Endothelial cell of umbilical vein (primary cell): Measurements from ENCODE around the gene MYH7. TPM values are rescaled to one million over a fixed set of nuclear protein-coding genes. Genes with fewer than 3 reads are reported as not detected.

Experiments
- BruUV-seq: library from RNA; stranded (reverse); fragments of 400-500 nt; replicated peaks from 2 replicates; lab custom pipeline; 2021; lab: Mats Ljungman, UMichigan
- CTCF ChIA-PET: fragments of 300-600, 350-600 bp; sonication (Branson Sonifier 250); formaldehyde crosslinking; loops from one replicate; lab custom pipeline; 2021; ENCODE audit warnings: antibody characterized with exemption, inconsistent platforms; lab: Charles Lee
- POLR2A ChIA-PET: fragments of 300-600, 350-600 bp; sonication (Branson Sonifier 250); formaldehyde crosslinking; loops from one replicate; lab custom pipeline; 2021; ENCODE audit warnings: antibody characterized with exemption, inconsistent platforms; lab: Charles Lee
- DNase-seq: peaks from one replicate; pipeline ENCODE4 v3.0.0-alpha.2; 2011; ENCODE audit warnings: low read depth, low spot score
- FAIRE-seq: peaks from 2 replicates; lab custom pipeline; 2011; peaks lifted over from hg19 to GRCh38; lab: Jason Lieb, UNC
- H2AFZ ChIP-seq: 2 replicates; pipeline ENCODE4 v1.6.0; 2012; ENCODE audit warnings: low read depth, low read length, control low read depth, inconsistent platforms
- H3K27ac ChIP-seq: 2 replicates; pipeline ENCODE4 v1.5.1; 2011; ENCODE audit warnings: low read depth, mild to moderate bottlenecking, control low read depth, low read length, moderate library complexity; ENCODE audit not compliant: insufficient read depth
- H3K27me3 ChIP-seq, 2 experiments: 2 replicates each; pipeline versions ENCODE4 v1.6.0 to v1.6.1; 2011; ENCODE audit warnings: low read length in 2 of 2, mixed read lengths in 1 of 2; ENCODE audit not compliant: control insufficient read depth in 2 of 2, insufficient read depth in 2 of 2
- H3K36me3 ChIP-seq, 2 experiments: 2 replicates in 1 of 2; 3 replicates in 1 of 2; pipeline ENCODE4 v1.5.1; 2011; ENCODE audit warnings: low read length in 2 of 2, mild to moderate bottlenecking in 1 of 2, moderate library complexity in 1 of 2; ENCODE audit not compliant: control insufficient read depth in 2 of 2, insufficient read depth in 2 of 2; ENCODE audit errors: extremely low read depth in 1 of 2
- H3K4me1 ChIP-seq: 3 replicates; pipeline ENCODE4 v1.5.1; 2011; ENCODE audit warnings: mild to moderate bottlenecking, low read length; ENCODE audit not compliant: control insufficient read depth, insufficient read depth; ENCODE audit errors: extremely low read depth
- H3K4me2 ChIP-seq: 2 replicates; pipeline ENCODE4 v1.6.1; 2011; ENCODE audit warnings: low read length, control low read depth, mixed read lengths; ENCODE audit not compliant: insufficient read depth
- H3K4me3 ChIP-seq, 3 experiments: fragments of 200-600 bp in 1 of 3; sonication (generic), shearing (Covaris generic) in 1 of 3; replicated peaks in 1 of 3; 2 replicates each; pipeline ENCODE4 v1.5.1; 2011 to 2016; ENCODE audit warnings: control low read depth in 3 of 3, low read length in 3 of 3, mild to moderate bottlenecking in 2 of 3, inconsistent platforms in 1 of 3, low read depth in 1 of 3, moderate library complexity in 1 of 3; ENCODE audit not compliant: insufficient read depth in 1 of 3
- H3K79me2 ChIP-seq: 2 replicates; pipeline ENCODE4 v1.6.0; 2012; ENCODE audit warnings: low read length, inconsistent platforms; ENCODE audit not compliant: control insufficient read depth, insufficient read depth
- H3K9ac ChIP-seq: replicated peaks from 2 replicates; pipeline ENCODE3; 2011; ENCODE audit warnings: low read length, control low read depth; ENCODE audit not compliant: insufficient read depth; ENCODE audit errors: extremely low read depth
- H3K9me1 ChIP-seq: replicated peaks from 3 replicates; pipeline ENCODE4 v1.6.0; 2011; ENCODE audit warnings: mild to moderate bottlenecking, low read length; ENCODE audit not compliant: control insufficient read depth, insufficient read depth; ENCODE audit errors: extremely low read depth
- H3K9me3 ChIP-seq: replicated peaks from 2 replicates; pipeline ENCODE4 v1.5.1; 2012; ENCODE audit warnings: low read length, inconsistent platforms; ENCODE audit not compliant: control insufficient read depth, insufficient read depth
- H4K20me1 ChIP-seq: replicated peaks from 2 replicates; pipeline ENCODE3; 2011; ENCODE audit warnings: mild to moderate bottlenecking, low read length; ENCODE audit not compliant: control insufficient read depth, insufficient read depth; ENCODE audit errors: extremely low read depth
- CTCF ChIP-seq, 2 donors: IDR thresholded peaks; 1 replicate in 1 of 2; 2 replicates in 1 of 2; pipeline ENCODE4 v1.5.1; 2011; ENCODE audit warnings: low read length in 2 of 2, mild to moderate bottlenecking in 2 of 2, moderate library complexity in 2 of 2, control low read depth in 1 of 2, inconsistent platforms in 1 of 2, low read depth in 1 of 2; ENCODE audit not compliant: insufficient read depth in 1 of 2; ENCODE audit errors: extremely low read depth in 1 of 2
- EZH2 ChIP-seq: IDR thresholded peaks from 2 replicates; pipeline ENCODE4 v1.6.1; 2012; ENCODE audit warnings: borderline replicate concordance, low read depth, mild to moderate bottlenecking, moderate library complexity, low read length, inconsistent platforms; ENCODE audit not compliant: severe bottlenecking
- FOS ChIP-seq: IDR thresholded peaks from 2 replicates; pipeline ENCODE4 v1.6.1; 2011; ENCODE audit warnings: mild to moderate bottlenecking, low read length, moderate library complexity, borderline replicate concordance; ENCODE audit not compliant: insufficient read depth
- GATA2 ChIP-seq: IDR thresholded peaks from 2 replicates; pipeline ENCODE4 v1.7.0; 2011; ENCODE audit warnings: low read depth, mild to moderate bottlenecking, moderate library complexity, mixed read lengths, low read length; ENCODE audit not compliant: insufficient read length, insufficient read depth
- JUN ChIP-seq: IDR thresholded peaks from 2 replicates; pipeline ENCODE4 v1.6.1; 2011; ENCODE audit warnings: borderline replicate concordance, low read depth; ENCODE audit not compliant: insufficient read length, insufficient read depth
- MAX ChIP-seq: IDR thresholded peaks from 2 replicates; pipeline ENCODE4 v1.6.1; 2011; ENCODE audit not compliant: insufficient read depth, insufficient read length
- MYC ChIP-seq: IDR thresholded peaks from one replicate; pipeline ENCODE4 v1.6.1; 2011; ENCODE audit warnings: mild to moderate bottlenecking, low read depth, low read length
- POLR2A ChIP-seq: IDR thresholded peaks from 2 replicates; pipeline ENCODE4 v1.6.1; 2012; ENCODE audit warnings: low read depth, mild to moderate bottlenecking, control low read depth, low read length
- POLR2AphosphoS5 ChIP-seq: IDR thresholded peaks from 2 replicates; pipeline ENCODE4 v1.6.1; 2012; ENCODE audit warnings: low read depth, mild to moderate bottlenecking, control low read depth, low read length, moderate library complexity; ENCODE audit not compliant: insufficient read depth
- dilution Hi-C: fragments of 300-500 bp; cut with MboI; formaldehyde crosslinking; loops from one replicate; pipeline ENCODE4 v1.15.0; 2019; ENCODE audit warnings: low sequenced_read_pairs; ENCODE audit not compliant: extremely low pct_ligation_motif_present
- intact Hi-C: fragments of 100-400 bp; cut with micrococcal nuclease; formaldehyde crosslinking; loops from one replicate; pipeline ENCODE4 v1.10.0; 2022
- polyA plus RNA-seq, 4 experiments: library from polyadenylated mRNA; depleted of rRNA in 3 of 4; stranded (reverse) in 3 of 4; unstranded in 1 of 4; fragments of >200 nt; gene quantifications; 2 replicates each; pipeline versions ENCODE4 v1.2.1 to v1.2.3, GENCODE V29; 2011 to 2012; ENCODE audit warnings: missing spikeins in 1 of 4
- total RNA-seq: library from RNA; stranded (reverse); gene quantifications from 2 replicates; pipeline ENCODE4 v1.2.3, GENCODE V29; 2021

The MYH7 gene
- total and polyA plus RNA-seq, 2 donors (not counting 3 experiments of a cell fraction or from before 2014, with no cell fraction given): not detected

GRCh38 chr14:23406725-23407355 lies 28.6 kb downstream of the MYH7 start:
- Histone ChIP-seq H3K9me1 (no peaks in the 10 kb centered on the region), H3K4me3 (no peak overlapping the region), H3K27ac (no peak overlapping the region), H3K36me3 (no peaks in the 10 kb centered on the region), H3K4me2 (no peak overlapping the region), H3K9me3 (no peaks in the 10 kb centered on the region), H2AFZ (no peak overlapping the region), H3K4me1 (no peaks in the 10 kb centered on the region), H4K20me1 (no peaks in the 10 kb centered on the region), H3K79me2 (no peaks in the 10 kb centered on the region), H3K9ac (no peak overlapping the region), H3K27me3 (no peaks in the 10 kb centered on the region)
- FAIRE-seq (no peak), DNase-seq (no peak)
- TF ChIP-seq CTCF (IDR thresholded peaks at IDR 0.05; ENCODE audit: extremely low read depth in 1 of 2, insufficient read depth in 1 of 2, low read depth in 1 of 2, low read length in 2 of 2) (no peak), EZH2 (no peak), POLR2A (no peak), MAX (no peak), JUN (no peak), MYC (no peak), FOS (no peak), GATA2 (no peak), POLR2AphosphoS5 (no peak)
- CTCF ChIA-PET: no interaction called here
- no TSS peak for BruUV-seq
- dilution Hi-C loops: no loop called here
- intact Hi-C loops: no loop called here
- POLR2A ChIA-PET: no interaction called here
